ENCODE data around the gene ARL10.

Gene ARL10

DNA sequence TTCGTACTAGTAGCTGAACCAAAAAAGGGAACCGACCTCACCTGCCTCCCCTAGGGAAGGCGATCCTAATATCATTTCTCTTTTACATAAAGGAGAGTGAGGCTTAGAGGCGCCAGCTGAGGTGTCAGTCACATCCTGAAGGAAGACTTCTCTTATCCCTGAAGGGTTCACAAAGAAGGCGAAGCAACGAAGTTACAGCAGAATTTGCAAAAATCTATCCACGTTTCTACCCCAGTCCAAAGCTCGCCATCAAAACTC, 3.1 kb upstream of the ARL10 start:
- TF ChIP-seq, protein P1, sequence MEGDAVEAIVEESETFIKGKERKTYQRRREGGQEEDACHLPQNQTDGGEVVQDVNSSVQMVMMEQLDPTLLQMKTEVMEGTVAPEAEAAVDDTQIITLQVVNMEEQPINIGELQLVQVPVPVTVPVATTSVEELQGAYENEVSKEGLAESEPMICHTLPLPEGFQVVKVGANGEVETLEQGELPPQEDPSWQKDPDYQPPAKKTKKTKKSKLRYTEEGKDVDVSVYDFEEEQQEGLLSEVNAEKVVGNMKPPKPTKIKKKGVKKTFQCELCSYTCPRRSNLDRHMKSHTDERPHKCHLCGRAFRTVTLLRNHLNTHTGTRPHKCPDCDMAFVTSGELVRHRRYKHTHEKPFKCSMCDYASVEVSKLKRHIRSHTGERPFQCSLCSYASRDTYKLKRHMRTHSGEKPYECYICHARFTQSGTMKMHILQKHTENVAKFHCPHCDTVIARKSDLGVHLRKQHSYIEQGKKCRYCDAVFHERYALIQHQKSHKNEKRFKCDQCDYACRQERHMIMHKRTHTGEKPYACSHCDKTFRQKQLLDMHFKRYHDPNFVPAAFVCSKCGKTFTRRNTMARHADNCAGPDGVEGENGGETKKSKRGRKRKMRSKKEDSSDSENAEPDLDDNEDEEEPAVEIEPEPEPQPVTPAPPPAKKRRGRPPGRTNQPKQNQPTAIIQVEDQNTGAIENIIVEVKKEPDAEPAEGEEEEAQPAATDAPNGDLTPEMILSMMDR (IDR thresholded peaks at IDR 0.05; ENCODE audit: insufficient read depth, low read depth, low read length, missing control alignments) = no peak
- no peak for DNase-seq (ENCODE audit: low read depth)
- H3K4me3 ChIP-seq (ENCODE audit: low read depth, low read length) = peak overlapping the region; percentile 93

DNA sequence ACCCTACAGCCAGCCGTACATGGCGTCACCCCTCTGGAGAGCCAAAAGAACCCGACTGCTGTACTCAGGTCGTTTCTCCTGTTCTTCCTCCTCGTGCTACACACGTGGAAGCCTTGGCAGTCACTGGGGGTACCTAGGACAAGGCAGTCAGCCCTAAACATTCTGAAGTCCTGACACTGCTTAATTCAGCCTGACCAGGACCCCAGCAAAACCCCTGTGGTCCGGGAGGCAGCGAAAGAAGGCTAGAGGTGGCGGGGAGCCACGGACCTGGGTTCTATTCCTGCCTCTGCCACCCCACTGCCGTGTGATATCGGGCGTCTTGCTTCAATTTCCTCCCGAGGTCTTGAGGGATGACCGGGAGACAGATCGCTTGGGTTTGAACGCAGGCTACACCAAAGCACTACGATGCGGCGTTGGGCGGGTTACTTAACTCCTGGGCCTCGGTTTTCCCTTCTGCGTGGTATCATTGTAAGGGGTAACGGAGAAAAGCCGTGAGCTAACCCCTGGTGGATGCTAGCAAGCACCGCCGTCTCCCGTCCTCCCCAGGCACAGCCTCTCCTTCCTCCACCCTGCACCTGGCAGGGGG, 429 bp upstream of the ARL10 start:
- DNase-seq (ENCODE audit: low read depth) = no peak
- H3K4me3 ChIP-seq (ENCODE audit: low read depth, low read length) = peak overlapping the region; percentile 63
- TF ChIP-seq, protein P1 (IDR thresholded peaks at IDR 0.05; ENCODE audit: insufficient read depth, low read depth, low read length, missing control alignments) = no peak

DNA sequence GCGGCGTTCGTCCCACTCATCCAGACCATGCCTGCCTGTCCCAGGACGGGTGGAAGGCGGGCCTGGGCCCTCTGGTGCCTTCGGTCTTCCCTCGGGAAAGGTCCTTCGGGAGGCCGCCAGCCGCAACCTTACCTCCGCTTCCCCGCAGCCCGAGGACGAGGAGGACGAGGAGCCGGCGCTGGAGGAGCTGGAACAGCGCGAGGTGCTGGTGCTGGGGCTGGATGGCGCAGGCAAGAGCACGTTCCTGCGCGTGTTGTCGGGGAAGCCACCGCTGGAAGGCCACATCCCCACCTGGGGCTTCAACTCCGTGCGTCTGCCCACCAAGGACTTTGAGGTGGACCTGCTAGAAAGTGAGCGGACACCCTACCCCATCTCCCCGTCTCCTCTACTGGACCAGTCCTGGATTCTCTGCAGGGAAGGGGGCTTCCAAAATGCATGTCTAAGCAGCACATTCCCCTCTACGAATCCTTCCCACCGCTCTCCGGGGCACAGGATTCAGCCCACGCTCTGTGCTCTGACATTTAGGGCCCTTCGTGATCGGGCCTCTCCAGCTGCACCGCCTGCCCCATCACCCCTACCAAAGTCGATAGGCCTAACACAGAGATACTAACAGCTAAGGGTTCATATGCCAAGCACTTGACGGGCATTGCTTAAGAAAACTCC, 1.1 kb downstream of the ARL10 start:
- H3K4me3 ChIP-seq (ENCODE audit: low read depth, low read length) = peak overlapping the region; percentile 63
- TF ChIP-seq, protein P1 (IDR thresholded peaks at IDR 0.05; ENCODE audit: insufficient read depth, low read depth, low read length, missing control alignments) = no peak
- no peak for DNase-seq (ENCODE audit: low read depth)

DNA sequence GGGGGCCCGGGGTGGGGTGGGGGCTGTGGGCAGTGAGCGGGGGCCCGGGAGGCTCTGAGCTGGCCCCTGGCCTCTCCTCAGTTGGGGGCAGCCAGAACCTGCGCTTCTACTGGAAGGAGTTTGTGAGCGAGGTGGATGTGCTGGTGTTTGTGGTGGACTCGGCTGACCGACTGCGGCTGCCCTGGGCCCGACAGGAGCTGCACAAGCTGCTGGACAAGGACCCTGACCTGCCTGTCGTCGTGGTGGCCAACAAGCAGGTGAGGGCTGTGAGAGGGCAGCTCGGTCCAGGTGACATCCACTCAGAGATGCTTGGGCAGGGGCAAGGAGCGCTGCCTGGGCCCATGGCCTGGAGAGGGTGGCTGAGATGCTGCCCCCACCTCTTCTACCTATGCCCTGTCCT, 3.4 kb downstream of the ARL10 start:
- H3K4me3 ChIP-seq (ENCODE audit: low read depth, low read length) = no peak overlapping the region
- TF ChIP-seq, protein P1 (IDR thresholded peaks at IDR 0.05; ENCODE audit: insufficient read depth, low read depth, low read length, missing control alignments) = no peak
- no peak for DNase-seq (ENCODE audit: low read depth)

DNA sequence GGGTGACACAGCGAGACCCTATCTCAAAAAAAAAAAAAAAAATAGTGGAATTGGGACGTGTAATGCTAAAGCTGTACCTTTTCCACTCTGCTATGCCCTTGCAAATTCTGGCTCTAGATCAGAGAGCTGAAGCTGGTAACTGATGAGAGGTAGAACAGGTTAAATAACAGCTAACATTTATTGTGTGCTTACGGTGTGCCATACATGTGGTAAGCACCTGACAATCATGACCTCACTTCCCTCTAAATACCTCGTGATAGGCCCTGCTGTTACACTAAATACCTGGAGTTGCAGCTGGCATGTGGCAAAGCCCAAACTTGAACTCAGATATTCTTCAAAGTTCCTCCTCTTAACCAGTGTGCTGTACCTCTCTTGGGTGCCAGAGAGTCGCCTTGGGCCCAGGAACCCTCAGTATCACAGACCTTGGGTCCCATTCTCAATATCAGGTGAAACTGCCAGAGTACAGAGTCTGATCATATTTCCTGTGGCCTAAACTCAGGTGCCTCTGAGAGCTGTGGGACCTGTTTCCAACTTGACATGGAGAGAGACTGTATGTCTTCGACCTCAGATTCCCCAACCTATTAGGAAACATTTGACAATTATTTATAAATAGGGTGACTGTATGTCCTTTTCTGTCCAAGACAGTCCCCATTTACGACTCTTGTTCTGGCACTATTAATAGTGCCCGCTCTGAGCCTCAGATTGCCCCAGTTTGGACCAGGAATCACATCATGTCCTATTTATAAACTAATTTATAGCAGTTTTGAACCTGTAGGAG, 4.8 kb downstream of the ARL10 start:
- TF ChIP-seq, protein P1 (IDR thresholded peaks at IDR 0.05; ENCODE audit: insufficient read depth, low read depth, low read length, missing control alignments) = no peak
- no peak for DNase-seq (ENCODE audit: low read depth)
- H3K4me3 ChIP-seq (ENCODE audit: low read depth, low read length) = no peak overlapping the region

DNA sequence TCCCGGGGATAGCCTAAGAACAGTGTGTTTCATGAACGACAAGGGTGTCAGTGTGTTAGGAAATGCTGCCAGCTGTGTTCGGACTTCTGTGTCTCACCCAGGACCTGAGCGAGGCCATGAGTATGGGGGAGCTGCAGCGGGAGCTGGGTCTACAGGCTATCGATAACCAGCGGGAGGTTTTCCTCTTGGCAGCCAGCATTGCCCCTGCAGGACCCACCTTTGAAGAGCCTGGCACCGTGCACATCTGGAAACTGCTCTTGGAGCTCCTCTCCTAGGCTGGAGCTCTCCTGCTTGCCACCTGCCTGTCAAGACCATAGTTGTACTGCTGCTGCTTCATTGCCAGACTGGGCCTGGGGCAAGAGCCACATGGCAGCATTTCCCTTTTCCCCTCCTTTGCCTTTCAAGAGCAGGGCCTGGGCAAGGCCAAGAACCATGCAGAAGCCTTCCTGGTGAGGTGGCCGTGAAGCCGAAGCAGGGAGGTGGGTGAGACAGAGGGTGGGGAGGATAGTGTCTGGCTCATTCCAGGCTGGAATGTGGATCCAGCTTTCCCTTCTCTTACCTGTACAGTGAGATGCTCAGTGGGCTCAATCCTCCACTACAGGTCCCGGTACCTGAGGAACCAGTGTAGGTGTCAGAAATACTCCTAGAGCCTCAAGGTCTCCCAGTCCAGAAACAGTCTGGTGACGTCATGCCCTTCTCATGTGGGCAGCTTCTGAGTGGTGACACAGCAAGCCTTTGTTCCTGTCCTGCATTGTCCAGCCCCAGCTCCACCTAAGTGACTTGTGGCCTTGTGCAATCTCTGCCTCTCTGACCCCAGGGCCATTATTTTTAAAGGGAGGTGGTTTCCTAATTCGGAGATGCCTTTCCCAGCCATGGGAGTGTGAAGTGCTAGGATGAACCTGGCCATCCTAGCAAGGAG, 6.6 kb downstream of the ARL10 start:
- H3K4me3 ChIP-seq (ENCODE audit: low read depth, low read length) = no peak overlapping the region
- no peak for DNase-seq (ENCODE audit: low read depth)
- TF ChIP-seq, protein P1 (IDR thresholded peaks at IDR 0.05; ENCODE audit: insufficient read depth, low read depth, low read length, missing control alignments) = no peak

Measured in GM12865 (cell line).